Stimulated activated CD4-positive, alpha-beta T cell treated with anti-CD3 and anti-CD28 coated beads, Interleukin-15, amount 100 ng/mL, for 24 hours (primary cell): ENCODE measurements around the gene CCL27.

Experiments
- DNase-seq: peaks from one replicate; pipeline ENCODE4 v3.0.0-alpha.2; 2020

The CCL27 gene

DNA sequence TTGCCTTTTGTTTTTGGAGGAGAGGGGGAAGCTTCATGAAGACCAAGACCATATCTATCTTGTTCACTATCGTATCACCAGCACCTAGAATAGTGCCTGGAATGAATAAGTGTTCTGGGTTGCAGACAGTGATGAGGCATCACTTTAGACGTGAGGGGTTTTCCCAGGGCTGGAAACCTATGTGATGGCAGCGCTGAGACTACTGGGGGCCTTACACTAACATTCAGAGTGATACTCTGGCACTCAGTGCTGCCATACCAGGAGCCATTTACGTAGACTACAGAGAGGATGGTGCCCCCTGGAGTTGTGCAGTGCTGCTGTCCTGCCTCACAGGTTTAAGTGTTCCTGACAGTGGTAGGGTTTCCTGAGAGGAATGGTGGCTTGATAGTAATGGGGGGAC, 21.7 kb upstream of the CCL27 start:
- peak; percentile 48 for DNase-seq

DNA sequence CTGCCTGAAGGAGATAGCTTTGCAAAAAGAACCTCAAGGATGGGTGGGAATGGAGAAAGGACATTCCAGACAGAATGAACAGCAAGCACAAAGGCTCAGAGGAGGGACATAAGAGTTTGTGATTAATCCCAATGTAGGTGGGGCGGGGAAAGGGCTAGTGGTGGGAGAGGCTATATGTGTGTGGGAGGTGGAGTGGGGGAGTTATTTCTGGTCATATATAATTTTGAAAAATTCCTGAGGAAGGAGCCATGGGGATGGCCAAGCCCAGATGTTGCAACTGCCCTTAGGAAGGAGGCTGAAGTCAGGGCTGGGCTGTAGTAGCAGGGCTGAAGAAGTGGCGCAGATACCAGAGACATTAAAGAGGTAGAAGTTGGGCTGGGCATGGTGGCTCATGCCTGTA, 13.4 kb upstream of the CCL27 start:
- no peak for DNase-seq

DNA sequence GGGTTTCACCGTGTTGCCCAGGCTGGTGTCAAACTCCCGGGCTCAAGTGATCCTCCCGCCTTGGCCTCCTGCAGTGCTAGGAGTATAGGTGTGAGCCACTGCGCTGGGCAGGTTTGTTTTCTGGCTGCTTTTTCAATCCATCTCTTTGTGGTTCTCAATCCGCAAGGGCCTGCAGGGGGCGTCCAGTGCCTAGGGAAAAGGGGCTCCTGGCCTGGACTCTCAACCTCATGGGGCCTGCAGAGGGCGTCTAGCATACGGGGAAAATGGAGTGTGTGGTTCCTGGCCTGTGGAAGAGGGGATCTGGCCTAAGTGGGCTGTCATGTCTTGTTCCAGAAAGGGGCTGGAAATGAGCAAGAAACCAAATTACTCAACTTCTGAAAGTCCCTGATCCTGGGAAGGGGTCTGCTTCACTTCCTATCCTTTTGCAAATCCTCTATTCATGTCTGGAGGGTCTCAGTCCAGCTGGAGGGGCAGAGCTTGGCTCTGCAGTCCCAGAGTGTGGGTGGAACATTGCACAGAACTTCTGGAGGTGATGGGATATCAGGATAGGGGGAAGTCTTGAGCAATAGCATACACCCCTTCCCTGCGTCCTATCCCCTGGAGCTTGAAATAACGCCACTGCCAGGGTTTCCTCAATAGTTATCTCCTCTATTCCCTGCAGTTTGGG, 12.7 kb upstream of the CCL27 start:
- DNase-seq: peak; percentile 79

DNA sequence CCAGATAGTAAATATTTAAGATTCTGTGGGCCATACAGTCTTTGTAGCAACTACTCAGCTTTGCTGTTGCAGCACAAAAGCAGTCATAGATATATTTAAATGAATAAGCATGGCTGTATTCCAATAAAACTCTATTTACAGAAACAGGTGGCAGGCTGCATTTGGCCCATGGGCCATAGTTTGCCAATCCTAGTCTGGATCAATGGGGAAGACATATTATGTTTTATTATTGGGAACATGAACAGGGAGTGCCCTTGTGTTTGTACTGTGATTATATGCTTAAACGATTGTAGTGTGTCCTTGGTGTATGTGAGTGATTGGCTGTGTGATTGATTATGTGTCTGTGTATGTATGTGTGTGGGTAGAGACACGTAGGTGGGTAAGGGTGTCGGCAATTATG, 12.0 kb upstream of the CCL27 start:
- DNase-seq: no peak

DNA sequence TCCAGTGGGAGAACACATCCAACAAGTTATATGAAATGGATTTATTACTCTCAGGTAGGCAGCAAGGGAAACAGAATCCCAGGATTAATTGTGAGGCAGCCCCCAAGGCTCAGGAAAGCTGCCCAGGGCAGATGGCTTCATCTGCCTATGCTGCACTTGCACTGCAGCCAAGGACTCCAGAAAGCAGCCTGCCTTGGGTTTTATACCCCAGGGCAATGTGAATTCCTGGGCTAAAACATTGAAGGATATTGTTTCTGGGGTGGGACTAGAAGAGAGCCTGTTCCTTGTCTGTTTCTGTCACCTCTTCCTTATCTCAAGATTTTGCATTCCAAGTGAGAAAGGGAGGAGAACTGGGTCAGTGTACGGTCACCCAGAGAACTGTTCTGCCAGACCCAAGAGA, 8.8 kb upstream of the CCL27 start:
- DNase-seq: no peak

DNA sequence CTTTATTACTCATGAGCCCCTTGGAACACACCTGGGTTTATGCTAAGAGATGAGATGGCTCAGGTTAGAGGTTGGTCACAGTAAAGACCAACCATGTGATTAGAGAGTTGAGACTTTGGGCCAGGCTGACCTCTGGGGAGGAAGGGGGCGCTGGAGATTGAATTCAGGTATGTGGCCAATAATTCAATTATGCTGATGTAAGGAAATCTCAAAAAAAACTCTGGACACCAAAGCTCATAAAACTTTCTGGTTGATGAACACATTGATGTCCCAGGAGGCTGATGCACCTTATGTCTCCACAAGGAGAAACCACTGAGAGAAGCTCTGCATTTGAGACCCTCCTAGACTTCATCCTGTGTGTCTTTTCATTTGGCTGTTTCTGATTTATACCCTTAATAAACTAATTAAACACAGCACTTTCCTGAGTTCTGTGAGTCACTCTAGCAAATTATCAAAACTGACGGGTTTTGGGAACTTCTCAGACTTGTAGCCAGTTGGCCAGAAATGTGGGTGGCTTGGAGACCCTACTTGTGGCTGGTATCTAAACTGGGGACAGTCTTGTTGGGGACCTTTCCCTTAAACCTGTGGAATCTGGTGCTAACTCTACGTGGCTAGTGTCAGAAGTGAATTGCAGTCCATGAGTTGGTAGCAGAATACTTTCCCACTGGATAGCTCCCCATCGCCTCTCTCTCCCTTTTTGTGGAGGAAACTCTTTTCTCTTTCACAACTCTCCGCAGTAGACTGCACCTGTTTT, 7.5 kb upstream of the CCL27 start:
- no peak for DNase-seq

DNA sequence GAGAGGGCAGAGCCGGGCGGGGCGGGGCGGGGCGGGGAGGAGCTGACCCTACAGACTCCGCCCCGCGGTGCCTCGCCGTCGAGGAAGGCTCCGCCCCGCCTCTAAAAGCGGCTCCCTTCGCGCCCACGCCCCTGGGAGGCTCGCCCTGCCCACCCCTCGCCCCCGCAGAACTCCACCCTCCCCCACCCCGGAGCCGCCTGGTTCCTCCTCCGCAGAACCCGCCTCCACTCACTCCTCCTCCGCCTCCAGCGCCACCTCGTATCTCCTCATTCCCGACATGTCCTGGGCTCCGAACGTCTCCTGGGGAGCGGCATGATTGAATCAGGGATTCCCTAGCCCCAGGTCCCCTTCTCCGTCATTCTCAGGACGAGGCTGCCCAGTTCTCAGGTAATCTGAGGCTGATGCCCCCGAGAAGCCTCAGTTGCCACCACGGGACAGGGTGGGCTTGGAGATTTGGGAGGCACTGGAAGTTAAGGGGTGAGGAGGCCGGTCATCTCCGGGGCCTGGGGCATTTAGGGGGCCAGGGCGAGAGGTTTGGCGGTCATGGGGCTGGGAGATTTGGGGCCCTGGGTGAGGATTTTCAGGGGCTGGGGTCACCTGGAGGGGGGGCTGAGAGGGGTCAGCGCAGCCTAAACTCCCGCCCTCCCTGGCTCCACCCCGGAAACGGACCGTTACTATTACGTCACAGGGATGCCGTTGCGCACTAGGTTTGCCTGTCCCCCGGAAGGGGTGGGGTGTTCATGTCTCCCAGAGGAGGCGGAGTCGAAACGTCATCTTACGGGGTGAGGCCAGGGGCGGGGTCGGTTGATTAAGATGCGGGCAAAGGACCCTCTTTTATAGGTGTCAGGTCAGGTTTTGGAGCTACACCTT, 3.2 kb upstream of the CCL27 start:
- peak; percentile 88 for DNase-seq

DNA sequence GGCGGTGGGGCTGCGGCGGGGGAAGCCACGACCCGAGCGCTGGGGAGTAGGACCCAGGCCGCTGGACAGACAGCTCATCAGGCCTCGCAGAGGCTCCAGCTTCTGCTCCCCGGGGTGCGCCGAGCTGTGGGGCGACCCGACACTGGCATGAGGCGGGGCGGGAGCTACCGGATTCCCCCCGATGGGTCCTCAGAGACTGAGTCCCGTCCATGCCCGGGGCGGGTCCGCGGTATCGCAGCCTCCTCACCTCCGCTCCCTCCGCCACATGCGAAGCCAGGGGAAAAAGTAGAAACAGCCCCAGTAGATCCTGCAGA, 2.6 kb upstream of the CCL27 start:
- DNase-seq: no peak

DNA sequence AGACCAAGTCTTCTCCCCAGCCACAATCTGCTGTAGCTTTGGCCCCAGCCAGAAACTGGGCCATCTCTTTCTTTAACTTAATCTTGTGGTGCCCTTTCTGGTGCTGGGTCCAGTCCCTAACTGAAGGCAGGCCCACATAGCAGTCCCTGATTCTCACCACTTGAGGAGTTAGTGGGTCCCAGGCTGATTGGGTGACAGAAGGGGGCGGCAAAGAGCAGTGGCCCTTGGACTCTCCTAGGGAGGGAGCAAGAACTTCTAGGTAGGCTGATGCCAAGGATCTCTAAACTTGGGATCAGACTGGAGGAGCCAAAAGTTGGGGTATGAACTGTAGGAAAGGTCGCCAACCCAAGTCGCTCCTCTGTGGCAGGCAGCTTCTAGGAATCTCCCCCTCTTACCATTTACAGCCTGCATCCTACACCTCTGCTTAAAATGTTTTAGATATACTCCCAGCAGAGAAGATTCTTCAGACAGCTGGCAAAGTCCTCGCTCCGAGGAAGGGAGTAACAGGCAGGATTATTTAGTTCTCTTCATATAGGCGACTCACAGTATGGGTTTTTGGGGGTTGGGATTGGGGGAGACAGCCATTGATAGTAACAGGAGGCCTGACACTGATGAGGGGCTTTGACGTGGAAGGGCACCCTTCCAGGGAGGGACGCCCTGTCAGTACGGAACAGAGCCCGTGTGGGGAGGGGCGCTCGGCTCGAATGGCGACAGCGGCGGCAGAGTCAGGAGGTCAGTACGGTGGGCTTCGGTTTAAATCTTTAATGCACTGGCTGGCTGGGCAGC, 2.0 kb upstream of the CCL27 start:
- peak; percentile 84 for DNase-seq

DNA sequence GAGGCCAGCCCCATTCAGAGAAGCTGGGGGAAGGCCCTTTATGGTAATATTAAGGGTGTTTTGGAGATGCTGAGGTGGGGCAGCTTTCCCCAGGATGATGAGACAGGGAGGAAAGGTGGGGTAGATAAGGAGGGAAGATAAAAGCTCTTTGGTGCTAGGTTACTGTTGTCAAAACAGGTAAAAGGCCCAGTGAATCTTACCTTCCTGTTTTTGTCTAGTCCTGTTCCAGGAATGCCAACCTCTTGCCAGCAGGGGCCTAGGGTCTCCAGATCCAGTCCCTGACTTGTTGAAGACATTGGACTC, 797 bp upstream of the CCL27 start:
- DNase-seq: no peak

DNA sequence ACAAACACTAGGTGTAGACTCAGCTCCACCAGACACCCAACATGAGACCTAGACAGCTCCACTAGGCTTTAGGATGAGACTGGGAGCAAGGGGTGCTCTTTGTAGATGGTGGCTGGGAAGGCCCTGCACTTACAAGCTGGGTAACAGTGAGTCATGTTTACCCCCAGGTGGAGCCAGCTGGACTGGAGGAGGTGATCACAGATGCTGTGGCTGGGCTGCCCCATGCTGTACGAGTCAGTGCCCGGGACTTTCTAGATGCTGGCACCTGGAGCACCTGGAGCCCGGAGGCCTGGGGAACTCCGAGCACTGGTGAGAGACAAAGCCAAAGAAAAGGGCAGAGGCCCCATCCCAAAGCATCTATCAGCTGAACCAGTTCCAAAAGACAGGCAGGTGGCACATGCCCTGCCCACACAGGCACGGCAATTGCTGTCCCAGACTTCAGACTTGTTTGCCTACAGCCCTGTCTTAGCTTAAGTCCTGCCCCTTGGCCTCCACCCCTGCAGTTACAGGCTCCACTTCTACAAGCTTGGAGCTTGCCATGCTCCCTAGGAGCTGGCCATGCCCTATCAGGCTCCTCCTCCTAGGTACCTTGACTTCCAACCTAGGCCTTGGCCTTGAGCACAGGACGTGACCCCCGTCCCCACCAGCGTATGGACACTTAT, 2.7 kb downstream of the CCL27 start:
- no peak for DNase-seq

DNA sequence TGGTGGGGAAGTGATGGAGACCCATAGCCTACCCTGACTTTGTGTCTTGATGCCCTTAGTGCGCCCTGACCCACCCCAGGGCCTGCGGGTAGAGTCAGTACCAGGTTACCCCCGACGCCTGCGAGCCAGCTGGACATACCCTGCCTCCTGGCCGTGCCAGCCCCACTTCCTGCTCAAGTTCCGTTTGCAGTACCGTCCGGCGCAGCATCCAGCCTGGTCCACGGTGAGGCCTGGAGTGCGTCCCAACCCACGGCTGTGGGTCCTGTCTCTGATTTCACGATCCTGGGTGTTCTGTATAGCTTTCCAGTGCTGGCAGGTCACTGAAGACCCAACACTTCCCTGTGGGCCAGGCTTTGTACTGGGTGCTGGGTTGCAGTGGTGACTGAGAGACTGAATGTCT, 4.0 kb downstream of the CCL27 start:
- DNase-seq: no peak

DNA sequence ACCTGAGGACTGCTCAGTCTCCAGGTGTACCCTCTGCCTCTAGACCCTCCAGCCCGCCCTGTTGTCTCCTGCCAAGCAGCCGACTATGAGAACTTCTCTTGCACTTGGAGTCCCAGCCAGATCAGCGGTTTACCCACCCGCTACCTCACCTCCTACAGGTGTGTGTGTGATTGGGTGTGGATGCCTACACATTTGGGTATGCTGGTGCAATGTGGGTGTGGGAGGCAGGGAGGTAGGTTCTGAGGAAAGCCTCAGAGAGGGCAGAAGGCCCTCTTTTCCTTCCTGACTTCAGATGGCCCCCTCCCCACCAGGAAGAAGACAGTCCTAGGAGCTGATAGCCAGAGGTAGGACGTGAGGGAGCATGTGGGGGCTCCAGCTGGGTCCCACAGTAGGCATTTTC, 5.5 kb downstream of the CCL27 start:
- DNase-seq: no peak

DNA sequence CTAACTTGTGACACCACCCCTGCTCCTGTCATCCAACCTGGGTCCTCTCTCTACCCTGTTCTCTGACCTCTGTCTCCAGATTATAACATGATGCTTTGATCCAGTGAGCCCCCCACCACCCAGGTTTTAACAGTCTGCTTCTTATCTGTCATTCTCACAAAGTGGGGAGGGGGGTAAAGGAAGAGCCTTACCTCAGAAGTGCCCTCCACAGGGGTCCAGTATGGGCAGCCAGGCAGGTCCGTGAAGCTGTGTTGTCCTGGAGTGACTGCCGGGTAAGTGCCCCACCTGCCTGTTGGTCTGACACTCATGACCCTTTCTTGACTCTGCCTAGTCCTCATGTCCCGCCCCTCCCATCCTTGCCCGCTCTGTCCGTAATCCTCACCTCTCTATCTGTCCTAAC, 7.1 kb downstream of the CCL27 start:
- no peak for DNase-seq

DNA sequence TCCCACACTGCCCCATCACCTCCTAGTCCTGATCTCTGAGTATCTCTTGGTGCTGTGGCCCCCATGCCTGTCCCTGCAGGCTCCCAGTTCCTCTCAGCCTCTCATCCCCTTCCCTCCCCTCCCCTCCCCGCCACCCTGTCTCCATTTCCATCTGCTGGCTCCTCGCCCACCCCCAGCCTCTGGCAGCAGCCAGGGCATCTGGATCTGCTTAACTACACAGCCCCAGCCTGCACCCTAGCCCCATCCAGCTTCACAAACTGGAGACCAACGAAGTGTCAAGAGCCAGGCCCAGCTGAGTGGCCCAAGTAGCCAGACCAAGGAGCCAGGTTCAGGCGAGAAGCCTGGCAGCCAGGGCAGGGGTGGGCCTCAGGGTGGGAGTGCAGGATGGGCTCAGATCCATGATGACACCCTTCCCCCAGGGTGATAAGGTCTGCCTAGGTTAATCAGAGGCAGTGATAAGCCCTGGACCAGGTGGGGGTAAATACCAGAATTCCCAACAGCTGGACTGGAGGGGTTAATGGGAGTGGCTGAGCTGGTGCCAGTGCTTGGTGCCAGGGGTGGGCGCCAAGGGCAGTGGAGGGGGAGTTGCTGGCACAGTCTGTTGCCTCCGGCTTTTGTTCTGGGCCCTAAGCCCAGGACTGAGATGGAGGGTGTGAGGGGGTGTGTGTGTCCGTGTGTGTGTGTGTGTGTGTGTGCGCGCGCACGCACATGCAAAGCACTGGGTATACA, 8.0 kb downstream of the CCL27 start:
- DNase-seq: no peak

DNA sequence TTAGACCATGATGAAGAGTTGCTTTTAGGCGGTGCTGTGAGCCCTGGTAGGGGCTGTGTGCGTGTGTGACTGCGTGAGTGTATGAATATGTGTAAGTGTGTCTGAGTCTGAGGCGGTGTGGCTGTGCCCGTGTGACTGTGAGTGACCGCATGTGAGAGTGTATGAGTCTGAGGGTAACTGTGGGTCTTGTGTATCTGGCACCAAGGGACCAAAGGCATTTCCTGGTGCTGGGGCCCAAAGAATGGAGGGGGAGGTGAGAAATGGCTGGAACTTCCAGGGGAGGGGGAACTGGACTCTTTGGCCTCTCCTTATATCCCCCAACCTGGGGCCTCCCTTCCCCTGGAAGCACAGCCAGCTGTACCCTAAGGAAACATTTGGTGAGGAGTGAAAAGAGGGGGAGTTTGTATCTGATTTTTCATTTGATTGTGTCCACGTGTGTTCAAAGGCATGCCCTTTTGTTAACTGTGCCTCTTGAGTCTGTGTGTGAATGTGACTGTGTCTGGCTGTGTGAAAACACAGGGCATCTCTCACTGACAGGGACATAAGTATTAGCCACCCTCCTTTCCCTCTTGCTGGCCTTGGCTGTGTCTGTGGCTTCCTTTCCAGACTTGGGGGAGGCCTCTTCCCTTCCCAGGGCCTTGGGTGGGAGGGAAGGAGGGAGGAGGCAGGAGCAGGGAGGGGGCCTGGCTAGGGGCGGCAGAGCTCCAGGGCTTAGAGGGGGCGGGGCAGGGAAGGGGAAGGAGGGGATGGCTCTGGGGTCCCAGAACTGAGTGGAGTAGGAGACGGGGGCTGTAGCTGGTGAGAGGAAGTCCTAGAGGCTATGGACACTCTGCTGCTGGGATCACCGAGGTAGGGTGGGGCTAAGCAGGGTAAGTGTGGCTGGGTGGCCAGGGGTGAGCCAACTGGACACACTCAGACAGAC, 9.0 kb downstream of the CCL27 start:
- DNase-seq: no peak

DNA sequence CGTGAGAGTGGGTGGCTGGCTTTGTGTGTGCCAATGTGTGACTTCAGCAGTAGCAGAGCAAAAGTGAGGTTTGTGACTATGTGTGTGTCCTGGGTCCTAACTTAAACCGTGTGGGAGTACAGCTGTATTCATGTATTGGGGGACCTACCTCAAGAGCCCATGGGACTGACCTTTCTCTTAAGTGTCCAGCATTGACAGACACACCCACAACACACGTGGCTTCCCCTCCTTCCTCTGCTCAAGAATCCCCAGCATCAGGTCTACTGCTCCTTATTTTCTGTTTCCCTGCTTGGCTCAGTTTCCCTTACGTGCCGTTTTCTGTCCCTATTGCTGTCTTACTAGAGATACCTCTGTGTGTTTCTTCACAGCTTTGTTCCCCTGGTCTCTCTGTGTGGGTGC, 9.9 kb downstream of the CCL27 start:
- no peak for DNase-seq

DNA sequence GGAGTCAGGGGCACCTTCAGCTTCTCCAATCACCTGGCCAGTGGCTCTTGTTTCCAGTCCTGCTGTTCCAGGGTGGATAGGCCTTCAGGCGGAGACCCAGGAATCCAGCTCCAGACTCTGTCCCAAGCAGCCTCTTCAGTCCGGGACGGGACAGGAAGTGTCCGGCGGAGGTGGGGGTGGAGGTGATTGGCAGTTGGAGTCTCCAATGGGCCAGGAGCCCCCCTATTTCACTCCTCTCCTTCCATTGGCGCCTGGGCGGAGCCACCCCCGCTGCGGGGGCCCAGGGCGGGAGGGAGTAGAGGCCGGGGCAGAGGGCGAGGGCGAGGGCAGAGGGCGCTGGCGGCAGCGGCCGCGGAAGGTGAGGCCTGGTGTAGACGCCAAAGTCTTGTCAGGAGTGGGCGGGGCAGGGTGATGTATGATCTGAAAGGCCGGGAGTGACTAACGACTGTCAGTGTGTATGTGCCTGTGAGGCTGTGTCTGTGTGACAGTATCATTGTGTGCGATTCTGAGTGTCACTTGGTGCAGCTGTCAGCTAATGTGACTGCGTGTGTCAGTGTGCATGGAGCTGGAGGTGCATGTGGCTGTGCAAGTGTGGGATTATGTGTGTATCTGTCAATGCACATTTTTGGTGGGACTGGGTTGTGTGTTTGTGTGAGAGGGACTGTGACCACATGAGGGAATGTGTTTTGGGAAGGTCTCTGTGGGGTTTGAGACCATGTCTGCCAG, 10.4 kb downstream of the CCL27 start, which contains the start of gene IL11RA:
TSS of gene IL11RA (plus strand) at position 310 of the 726 bp plus-strand sequence. CDS start 3,033 bp downstream, outside the sequence.
- DNase-seq: peak; percentile 80

DNA sequence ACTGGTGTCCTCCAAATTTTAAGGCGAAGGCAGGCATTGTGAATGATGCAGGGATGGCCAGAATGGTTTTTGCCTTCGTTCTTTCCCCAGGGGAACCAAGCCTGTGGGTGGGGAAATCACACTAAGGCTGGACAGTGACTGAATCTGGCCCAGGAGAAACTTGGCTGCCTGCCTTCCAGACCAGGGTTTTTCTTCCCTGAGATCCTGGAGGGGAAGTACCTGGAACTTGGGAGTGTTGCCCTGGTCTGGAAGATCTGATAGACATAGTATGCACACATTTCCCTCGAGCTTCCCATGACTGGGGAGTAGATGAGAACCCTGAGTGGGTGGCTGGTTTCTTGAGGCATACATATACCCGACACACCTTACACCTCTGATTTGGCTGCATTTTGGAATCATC, 11.1 kb downstream of the CCL27 start:
- DNase-seq: no peak

DNA sequence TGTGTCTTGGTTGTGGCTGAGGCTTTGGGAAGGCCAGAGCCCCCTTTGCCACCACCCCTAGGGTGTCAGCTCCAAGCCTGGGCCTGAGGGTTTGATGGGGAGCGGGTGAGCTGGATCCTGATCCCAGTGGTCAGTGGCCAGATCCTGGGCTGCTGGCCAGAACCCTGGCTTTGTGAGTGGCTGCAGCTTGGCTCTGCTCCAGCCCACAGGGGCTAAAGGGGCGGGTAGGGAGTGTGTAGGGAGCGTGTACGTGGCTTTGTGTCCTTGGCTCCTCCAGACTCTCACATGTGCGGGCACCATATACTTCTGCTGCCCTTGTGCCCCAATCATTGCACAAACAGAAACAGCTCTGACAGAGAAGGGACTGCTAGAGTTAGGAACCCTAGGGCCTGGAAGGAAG, 11.6 kb downstream of the CCL27 start:
- DNase-seq: no peak
